KG1 (cell line): ENCODE results near the gene TBX21.

Experiments used
- DNase-seq: peaks from one replicate; lab custom pipeline; 2025; lab: John Stamatoyannopoulos, UW

TBX21 gene

GRCh38 chr17:47697906-47698711 lies 34.9 kb upstream of the TBX21 start:
- no peak for DNase-seq

GRCh38 chr17:47698749-47699535 lies 34.1 kb upstream of the TBX21 start:
- DNase-seq: peak; percentile 50

- no peak for DNase-seq
Measured at GRCh38 chr17:47699536-47699840, 33.5 kb upstream of the TBX21 start.

- DNase-seq: no peak
Measured at GRCh38 chr17:47700471-47701449, 32.3 kb upstream of the TBX21 start.

- DNase-seq: no peak
Measured at GRCh38 chr17:47701608-47702007, 31.4 kb upstream of the TBX21 start.

GRCh38 chr17:47702391-47702995 lies 30.5 kb upstream of the TBX21 start:
- no peak for DNase-seq

GRCh38 chr17:47703191-47703591 lies 29.8 kb upstream of the TBX21 start:
- DNase-seq: no peak

GRCh38 chr17:47703671-47704070 lies 29.4 kb upstream of the TBX21 start:
- DNase-seq: no peak

- DNase-seq: no peak
Measured at GRCh38 chr17:47704116-47704515, 28.9 kb upstream of the TBX21 start.

GRCh38 chr17:47704736-47705135 lies 28.3 kb upstream of the TBX21 start:
- DNase-seq: no peak

GRCh38 chr17:47705536-47706530 lies 27.2 kb upstream of the TBX21 start:
- DNase-seq: no peak

- DNase-seq: no peak
Measured at GRCh38 chr17:47707056-47707804, 25.8 kb upstream of the TBX21 start.

- no peak for DNase-seq
Measured at GRCh38 chr17:47707884-47708283, 25.2 kb upstream of the TBX21 start.

- DNase-seq: no peak
Measured at GRCh38 chr17:47708312-47708863, 24.6 kb upstream of the TBX21 start.

GRCh38 chr17:47708864-47709541 lies 24.0 kb upstream of the TBX21 start:
- DNase-seq: no peak

- no peak for DNase-seq
Measured at GRCh38 chr17:47709594-47709993, 23.4 kb upstream of the TBX21 start.

- DNase-seq: no peak
Measured at GRCh38 chr17:47711366-47712099, 21.5 kb upstream of the TBX21 start.

- DNase-seq: no peak
Measured at GRCh38 chr17:47712330-47713023, 20.6 kb upstream of the TBX21 start.
